Endothelial cell of umbilical vein (primary cell): ENCODE measurements around the gene RAB31.

Experiments
- EZH2 ChIP-seq: IDR thresholded peaks from 2 replicates; pipeline ENCODE4 v1.6.1; 2012; ENCODE audit warnings: borderline replicate concordance, low read depth, mild to moderate bottlenecking, moderate library complexity, low read length, inconsistent platforms; ENCODE audit not compliant: severe bottlenecking
- FOS ChIP-seq: IDR thresholded peaks from 2 replicates; pipeline ENCODE4 v1.6.1; 2011; ENCODE audit warnings: mild to moderate bottlenecking, low read length, moderate library complexity, borderline replicate concordance; ENCODE audit not compliant: insufficient read depth
- GATA2 ChIP-seq: IDR thresholded peaks from 2 replicates; pipeline ENCODE4 v1.7.0; 2011; ENCODE audit warnings: low read depth, mild to moderate bottlenecking, moderate library complexity, mixed read lengths, low read length; ENCODE audit not compliant: insufficient read length, insufficient read depth
- JUN ChIP-seq: IDR thresholded peaks from 2 replicates; pipeline ENCODE4 v1.6.1; 2011; ENCODE audit warnings: borderline replicate concordance, low read depth; ENCODE audit not compliant: insufficient read length, insufficient read depth
- POLR2A ChIP-seq: IDR thresholded peaks from 2 replicates; pipeline ENCODE4 v1.6.1; 2012; ENCODE audit warnings: low read depth, mild to moderate bottlenecking, control low read depth, low read length
- POLR2AphosphoS5 ChIP-seq: IDR thresholded peaks from 2 replicates; pipeline ENCODE4 v1.6.1; 2012; ENCODE audit warnings: low read depth, mild to moderate bottlenecking, control low read depth, low read length, moderate library complexity; ENCODE audit not compliant: insufficient read depth
- TF ChIP-seq, protein P1 (sequence below), 2 donors: IDR thresholded peaks; 1 replicate in 1 of 2; 2 replicates in 1 of 2; pipeline ENCODE4 v1.5.1; 2011; ENCODE audit warnings: low read length in 2 of 2, mild to moderate bottlenecking in 2 of 2, moderate library complexity in 2 of 2, control low read depth in 1 of 2, inconsistent platforms in 1 of 2, low read depth in 1 of 2; ENCODE audit not compliant: insufficient read depth in 1 of 2; ENCODE audit errors: extremely low read depth in 1 of 2
- TF ChIP-seq, protein P2 (sequence below): IDR thresholded peaks from 2 replicates; pipeline ENCODE4 v1.6.1; 2011; ENCODE audit not compliant: insufficient read depth, insufficient read length

DNA sequence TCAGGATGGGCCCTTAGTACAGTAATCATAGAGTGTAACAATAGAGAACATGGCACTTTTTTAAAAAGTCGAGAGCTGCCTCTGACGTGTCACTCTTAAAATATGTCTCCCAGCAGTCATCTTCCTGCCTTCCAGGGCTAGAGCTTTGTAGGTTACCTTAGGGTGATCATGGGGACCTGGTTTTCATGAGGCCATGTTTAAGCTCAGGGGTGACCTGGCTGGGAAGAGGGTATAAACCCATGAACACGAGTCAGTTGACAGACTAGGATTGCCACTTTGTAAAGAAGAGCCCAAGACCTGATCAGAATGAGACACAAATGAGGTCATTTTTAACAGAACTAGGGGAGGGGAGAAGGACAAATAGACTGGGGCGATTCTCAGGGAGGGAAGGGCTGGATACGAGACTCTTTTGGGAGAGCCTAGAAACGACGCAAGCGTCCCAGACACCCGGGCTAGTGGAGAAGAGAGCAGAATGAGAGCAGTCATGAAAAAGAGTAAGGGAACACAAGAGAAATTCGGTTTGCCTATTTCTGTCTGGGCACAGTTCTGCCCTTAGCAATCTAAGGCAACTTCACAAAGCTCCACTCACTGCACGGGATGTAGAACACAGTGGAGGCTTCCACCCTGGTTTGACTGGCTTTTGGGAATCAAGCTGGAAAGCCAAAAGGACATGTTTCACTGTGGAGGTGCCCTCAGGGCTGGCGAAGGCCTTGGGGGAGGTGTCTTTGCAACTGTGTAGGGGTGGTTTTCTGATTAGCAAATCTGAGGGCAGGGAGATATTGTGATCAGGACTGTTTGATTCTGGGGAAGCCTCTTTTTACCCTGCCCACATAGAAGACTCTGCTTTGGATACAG, 1.8 kb upstream of the RAB31 start:
- TF ChIP-seq JUN (no peak), POLR2A (no peak), POLR2AphosphoS5 (no peak), EZH2 (no peak), FOS (no peak), GATA2 (no peak)
- TF ChIP-seq, protein P1, sequence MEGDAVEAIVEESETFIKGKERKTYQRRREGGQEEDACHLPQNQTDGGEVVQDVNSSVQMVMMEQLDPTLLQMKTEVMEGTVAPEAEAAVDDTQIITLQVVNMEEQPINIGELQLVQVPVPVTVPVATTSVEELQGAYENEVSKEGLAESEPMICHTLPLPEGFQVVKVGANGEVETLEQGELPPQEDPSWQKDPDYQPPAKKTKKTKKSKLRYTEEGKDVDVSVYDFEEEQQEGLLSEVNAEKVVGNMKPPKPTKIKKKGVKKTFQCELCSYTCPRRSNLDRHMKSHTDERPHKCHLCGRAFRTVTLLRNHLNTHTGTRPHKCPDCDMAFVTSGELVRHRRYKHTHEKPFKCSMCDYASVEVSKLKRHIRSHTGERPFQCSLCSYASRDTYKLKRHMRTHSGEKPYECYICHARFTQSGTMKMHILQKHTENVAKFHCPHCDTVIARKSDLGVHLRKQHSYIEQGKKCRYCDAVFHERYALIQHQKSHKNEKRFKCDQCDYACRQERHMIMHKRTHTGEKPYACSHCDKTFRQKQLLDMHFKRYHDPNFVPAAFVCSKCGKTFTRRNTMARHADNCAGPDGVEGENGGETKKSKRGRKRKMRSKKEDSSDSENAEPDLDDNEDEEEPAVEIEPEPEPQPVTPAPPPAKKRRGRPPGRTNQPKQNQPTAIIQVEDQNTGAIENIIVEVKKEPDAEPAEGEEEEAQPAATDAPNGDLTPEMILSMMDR (IDR thresholded peaks at IDR 0.05; ENCODE audit: extremely low read depth in 1 of 2, insufficient read depth in 1 of 2, low read depth in 1 of 2, low read length in 2 of 2): no peak
- TF ChIP-seq, protein P2, sequence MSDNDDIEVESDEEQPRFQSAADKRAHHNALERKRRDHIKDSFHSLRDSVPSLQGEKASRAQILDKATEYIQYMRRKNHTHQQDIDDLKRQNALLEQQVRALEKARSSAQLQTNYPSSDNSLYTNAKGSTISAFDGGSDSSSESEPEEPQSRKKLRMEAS: no peak
